Measurements from ENCODE around the gene CCDC171. TPM values are rescaled to one million over a fixed set of nuclear protein-coding genes. Genes with fewer than 3 reads are reported as not detected.

CCDC171 gene
- total and polyA plus RNA-seq, 2 of the 13 experiments (the other 11 are each of a cell fraction or from before 2014, with no cell fraction given): 0.95 to 2.5 TPM

DNA sequence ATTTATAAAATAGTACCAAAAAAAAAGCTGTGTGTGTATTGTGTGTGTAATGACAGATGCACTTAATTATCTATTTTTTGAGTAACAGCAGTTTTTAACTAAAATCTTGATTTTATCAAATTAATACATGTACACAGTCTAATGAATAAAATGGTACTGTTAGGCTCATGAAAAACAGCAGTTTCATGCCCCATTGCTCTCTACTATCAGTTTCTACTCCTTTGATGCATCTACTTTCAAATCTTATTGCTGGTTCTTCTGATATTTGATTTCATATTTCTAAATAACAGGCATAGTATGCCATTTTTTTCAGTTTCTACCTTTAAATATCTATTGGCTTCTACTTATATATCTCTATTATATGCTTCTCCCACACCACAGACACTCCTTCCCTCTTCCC lies 117.4 kb downstream of the CCDC171 start (continued):
- TF ChIP-seq, protein P1, sequence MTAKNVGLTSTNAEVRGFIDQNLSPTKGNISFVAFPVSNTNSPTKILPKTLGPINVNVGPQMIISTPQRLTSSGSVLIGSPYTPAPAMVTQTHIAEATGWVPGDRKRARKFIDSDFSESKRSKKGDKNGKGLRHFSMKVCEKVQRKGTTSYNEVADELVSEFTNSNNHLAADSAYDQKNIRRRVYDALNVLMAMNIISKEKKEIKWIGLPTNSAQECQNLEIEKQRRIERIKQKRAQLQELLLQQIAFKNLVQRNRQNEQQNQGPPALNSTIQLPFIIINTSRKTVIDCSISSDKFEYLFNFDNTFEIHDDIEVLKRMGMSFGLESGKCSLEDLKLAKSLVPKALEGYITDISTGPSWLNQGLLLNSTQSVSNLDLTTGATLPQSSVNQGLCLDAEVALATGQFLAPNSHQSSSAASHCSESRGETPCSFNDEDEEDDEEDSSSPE (CRISPR knock-in tag; IDR thresholded peaks at IDR 0.05): no peak
- TF ChIP-seq KLF12 (CRISPR knock-in tag; IDR thresholded peaks at IDR 0.05; ENCODE audit: borderline replicate concordance) (no peak), THAP11 (CRISPR knock-in tag; IDR thresholded peaks at IDR 0.05) (no peak), ZNF841 (CRISPR knock-in tag; IDR thresholded peaks at IDR 0.05; ENCODE audit: borderline replicate concordance) (no peak)

DNA sequence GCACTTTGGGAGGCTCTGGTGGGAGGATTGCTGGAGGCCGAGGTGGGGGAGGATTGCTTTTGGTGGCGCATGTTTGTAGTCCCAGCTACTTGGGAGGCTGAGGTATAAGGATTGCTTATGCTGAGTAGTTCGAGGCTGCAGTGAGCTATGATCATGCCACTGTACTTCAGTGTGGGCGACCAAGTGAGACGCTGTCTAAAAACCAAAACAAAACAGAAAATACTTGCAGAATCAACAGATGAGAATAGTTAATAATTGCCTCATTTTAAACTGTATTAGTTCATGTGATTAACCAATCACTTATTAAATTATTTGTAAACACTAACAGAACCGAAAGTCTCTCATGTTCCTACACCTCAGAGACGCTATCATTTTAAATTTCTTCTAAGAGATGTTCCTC lies 118.1 kb downstream of the CCDC171 start:
- Histone ChIP-seq H3K9ac (ENCODE audit: insufficient read depth, low read depth, low read length) (no peak overlapping the region), H2AFZ (ENCODE audit: low read length) (no peak overlapping the region), H3K4me2 (ENCODE audit: low read depth, low read length) (no peak overlapping the region), H3K27me3 (ENCODE audit: control insufficient read depth in 1 of 2, insufficient read depth in 2 of 2, low read length in 2 of 2) (no peaks in the 10 kb centered on the region), H3K27ac (ENCODE audit: extremely low read length, insufficient read depth, low read length) (no peak overlapping the region), H3K79me2 (ENCODE audit: insufficient read depth, low read length) (no peaks in the 10 kb centered on the region), H3K9me3 (ENCODE audit: low read length) (no peaks in the 10 kb centered on the region), H3K4me1 (ENCODE audit: insufficient read depth, low read length) (no peaks in the 10 kb centered on the region), H3K4me3 (replicated peaks in 1 of 3; ENCODE audit: insufficient read depth in 1 of 3, low read depth in 2 of 3, low read length in 3 of 3) (no peak overlapping the region), H4K20me1 (ENCODE audit: insufficient read depth, low read length) (no peaks in the 10 kb centered on the region), H3K36me3 (replicated peaks in 1 of 2; ENCODE audit: control insufficient read depth in 1 of 2, insufficient read depth in 2 of 2, low read length in 2 of 2) (no peaks in the 10 kb centered on the region)
- DNase-seq (ENCODE audit: low spot score): no peak
- intact Hi-C loops (cut with micrococcal nuclease; ENCODE audit: unreplicated experiment) (no loop called here), in situ Hi-C loops (cut with HindIII; ENCODE audit: extremely low pct_ligation_motif_present, low pct_unique_long_range_greater_than_20kb) (no loop called here)
- ATAC-seq: no peak
- TF ChIP-seq, protein P2, sequence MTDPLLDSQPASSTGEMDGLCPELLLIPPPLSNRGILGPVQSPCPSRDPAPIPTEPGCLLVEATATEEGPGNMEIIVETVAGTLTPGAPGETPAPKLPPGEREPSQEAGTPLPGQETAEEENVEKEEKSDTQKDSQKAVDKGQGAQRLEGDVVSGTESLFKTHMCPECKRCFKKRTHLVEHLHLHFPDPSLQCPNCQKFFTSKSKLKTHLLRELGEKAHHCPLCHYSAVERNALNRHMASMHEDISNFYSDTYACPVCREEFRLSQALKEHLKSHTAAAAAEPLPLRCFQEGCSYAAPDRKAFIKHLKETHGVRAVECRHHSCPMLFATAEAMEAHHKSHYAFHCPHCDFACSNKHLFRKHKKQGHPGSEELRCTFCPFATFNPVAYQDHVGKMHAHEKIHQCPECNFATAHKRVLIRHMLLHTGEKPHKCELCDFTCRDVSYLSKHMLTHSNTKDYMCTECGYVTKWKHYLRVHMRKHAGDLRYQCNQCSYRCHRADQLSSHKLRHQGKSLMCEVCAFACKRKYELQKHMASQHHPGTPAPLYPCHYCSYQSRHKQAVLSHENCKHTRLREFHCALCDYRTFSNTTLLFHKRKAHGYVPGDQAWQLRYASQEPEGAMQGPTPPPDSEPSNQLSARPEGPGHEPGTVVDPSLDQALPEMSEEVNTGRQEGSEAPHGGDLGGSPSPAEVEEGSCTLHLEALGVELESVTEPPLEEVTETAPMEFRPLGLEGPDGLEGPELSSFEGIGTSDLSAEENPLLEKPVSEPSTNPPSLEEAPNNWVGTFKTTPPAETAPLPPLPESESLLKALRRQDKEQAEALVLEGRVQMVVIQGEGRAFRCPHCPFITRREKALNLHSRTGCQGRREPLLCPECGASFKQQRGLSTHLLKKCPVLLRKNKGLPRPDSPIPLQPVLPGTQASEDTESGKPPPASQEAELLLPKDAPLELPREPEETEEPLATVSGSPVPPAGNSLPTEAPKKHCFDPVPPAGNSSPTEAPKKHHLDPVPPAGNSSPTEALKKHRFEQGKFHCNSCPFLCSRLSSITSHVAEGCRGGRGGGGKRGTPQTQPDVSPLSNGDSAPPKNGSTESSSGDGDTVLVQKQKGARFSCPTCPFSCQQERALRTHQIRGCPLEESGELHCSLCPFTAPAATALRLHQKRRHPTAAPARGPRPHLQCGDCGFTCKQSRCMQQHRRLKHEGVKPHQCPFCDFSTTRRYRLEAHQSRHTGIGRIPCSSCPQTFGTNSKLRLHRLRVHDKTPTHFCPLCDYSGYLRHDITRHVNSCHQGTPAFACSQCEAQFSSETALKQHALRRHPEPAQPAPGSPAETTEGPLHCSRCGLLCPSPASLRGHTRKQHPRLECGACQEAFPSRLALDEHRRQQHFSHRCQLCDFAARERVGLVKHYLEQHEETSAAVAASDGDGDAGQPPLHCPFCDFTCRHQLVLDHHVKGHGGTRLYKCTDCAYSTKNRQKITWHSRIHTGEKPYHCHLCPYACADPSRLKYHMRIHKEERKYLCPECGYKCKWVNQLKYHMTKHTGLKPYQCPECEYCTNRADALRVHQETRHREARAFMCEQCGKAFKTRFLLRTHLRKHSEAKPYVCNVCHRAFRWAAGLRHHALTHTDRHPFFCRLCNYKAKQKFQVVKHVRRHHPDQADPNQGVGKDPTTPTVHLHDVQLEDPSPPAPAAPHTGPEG (CRISPR knock-in tag; IDR thresholded peaks at IDR 0.05): no peak
- no peak for TF ChIP-seq KDM3A (CRISPR knock-in tag; IDR thresholded peaks at IDR 0.05; ENCODE audit: low read depth)
- no peak for TF ChIP-seq LCORL (IDR thresholded peaks at IDR 0.05)
- no peak for TF ChIP-seq LCORL (CRISPR knock-in tag; IDR thresholded peaks at IDR 0.05)
- no peak for TF ChIP-seq SMAD9 (CRISPR knock-in tag; IDR thresholded peaks at IDR 0.05)
- CTCF ChIA-PET (ENCODE audit: low intra/inter-chr PET ratio, low total read pairs): no interaction called here
- no peak for FAIRE-seq
- POLR2A ChIA-PET: no interaction called here
- BruUV-seq (replicated peaks): no TSS peak
- 77% methylated on average over 7 of the region's 7 CpGs for WGBS (ENCODE audit: low lambda C conversion rate)

All from HepG2 (cell line).